Occipital lobe (tissue), 2 donors: ENCODE results near the gene LIMS3. TPM values are rescaled to one million over a fixed set of nuclear protein-coding genes. Genes with fewer than 3 reads are reported as not detected.
"Not testable (repeated sequence)": the region's sequence is repeated elsewhere in the genome, so short reads cannot be mapped to it uniquely, and the experiment has no call there.

ENCODE experiments used
- DNase-seq: peaks from one replicate; lab custom pipeline; 2025; lab: John Stamatoyannopoulos, UW
- total RNA-seq: library from RNA; depleted of rRNA; stranded (reverse); fragments of >200 nt; gene quantifications from one replicate; pipeline ENCODE4 v1.2.3, GENCODE V29; 2014

The LIMS3 gene
- total RNA-seq, 1 donor from 2014 or later = 2.3 TPM

GRCh38 chr2:109921543-109922384 lies 23.3 kb downstream of the LIMS3 start:
- not testable (repeated sequence) for DNase-seq

- not testable (repeated sequence) for DNase-seq
These were observed 26.0 kb downstream of the LIMS3 start for GRCh38 chr2:109924481-109924880.

- DNase-seq = not testable (repeated sequence)
These were observed 29.3 kb downstream of the LIMS3 start for GRCh38 chr2:109927803-109928202.

GRCh38 chr2:109929222-109929621 lies 30.7 kb downstream of the LIMS3 start:
- not testable (repeated sequence) for DNase-seq

- DNase-seq = not testable (repeated sequence)
These were observed 38.0 kb downstream of the LIMS3 start for GRCh38 chr2:109936534-109936933.

- not testable (repeated sequence) for DNase-seq
These were observed 46.9 kb downstream of the LIMS3 start for GRCh38 chr2:109945362-109945761.

GRCh38 chr2:109947262-109947958 lies 48.9 kb downstream of the LIMS3 start:
- not testable (repeated sequence) for DNase-seq

- DNase-seq = not testable (repeated sequence)
These were observed 49.6 kb downstream of the LIMS3 start for GRCh38 chr2:109947959-109948520.

- DNase-seq = not testable (repeated sequence)
These were observed 51.8 kb downstream of the LIMS3 start for GRCh38 chr2:109950146-109950843.

GRCh38 chr2:109963942-109964341 lies 65.5 kb downstream of the LIMS3 start:
- DNase-seq = not testable (repeated sequence)

- not testable (repeated sequence) for DNase-seq
These were observed 67.0 kb downstream of the LIMS3 start for GRCh38 chr2:109965482-109965881.

GRCh38 chr2:109966107-109966736 lies 67.7 kb downstream of the LIMS3 start:
- DNase-seq = not testable (repeated sequence)

- not testable (repeated sequence) for DNase-seq
These were observed 68.4 kb downstream of the LIMS3 start for GRCh38 chr2:109966858-109967257.

GRCh38 chr2:109969864-109970263 lies 71.4 kb downstream of the LIMS3 start:
- not testable (repeated sequence) for DNase-seq

GRCh38 chr2:109971710-109972109 lies 73.2 kb downstream of the LIMS3 start:
- not testable (repeated sequence) for DNase-seq

Other genes starting within 250 kb of the LIMS3 start
- 86.1 TPM for gene RGPD5, start 104.4 kb upstream of the LIMS3 start, total RNA-seq
- 0.94 TPM for gene MALL, start 217.1 kb downstream of the LIMS3 start, total RNA-seq